CD4-positive, alpha-beta T cell treated with Interleukin-6 for 4 hours (primary cell): ENCODE measurements around the gene C3orf52.
"Not testable (repeated sequence)": the region's sequence is repeated elsewhere in the genome, so short reads cannot be mapped to it uniquely, and the experiment has no call there.

ENCODE experiments used
- DNase-seq: peaks from one replicate; pipeline ENCODE4 v3.0.0-alpha.2; 2020; ENCODE audit warnings: mixed read lengths

Gene C3orf52, protein sequence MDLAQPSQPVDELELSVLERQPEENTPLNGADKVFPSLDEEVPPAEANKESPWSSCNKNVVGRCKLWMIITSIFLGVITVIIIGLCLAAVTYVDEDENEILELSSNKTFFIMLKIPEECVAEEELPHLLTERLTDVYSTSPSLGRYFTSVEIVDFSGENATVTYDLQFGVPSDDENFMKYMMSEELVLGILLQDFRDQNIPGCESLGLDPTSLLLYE

DNA sequence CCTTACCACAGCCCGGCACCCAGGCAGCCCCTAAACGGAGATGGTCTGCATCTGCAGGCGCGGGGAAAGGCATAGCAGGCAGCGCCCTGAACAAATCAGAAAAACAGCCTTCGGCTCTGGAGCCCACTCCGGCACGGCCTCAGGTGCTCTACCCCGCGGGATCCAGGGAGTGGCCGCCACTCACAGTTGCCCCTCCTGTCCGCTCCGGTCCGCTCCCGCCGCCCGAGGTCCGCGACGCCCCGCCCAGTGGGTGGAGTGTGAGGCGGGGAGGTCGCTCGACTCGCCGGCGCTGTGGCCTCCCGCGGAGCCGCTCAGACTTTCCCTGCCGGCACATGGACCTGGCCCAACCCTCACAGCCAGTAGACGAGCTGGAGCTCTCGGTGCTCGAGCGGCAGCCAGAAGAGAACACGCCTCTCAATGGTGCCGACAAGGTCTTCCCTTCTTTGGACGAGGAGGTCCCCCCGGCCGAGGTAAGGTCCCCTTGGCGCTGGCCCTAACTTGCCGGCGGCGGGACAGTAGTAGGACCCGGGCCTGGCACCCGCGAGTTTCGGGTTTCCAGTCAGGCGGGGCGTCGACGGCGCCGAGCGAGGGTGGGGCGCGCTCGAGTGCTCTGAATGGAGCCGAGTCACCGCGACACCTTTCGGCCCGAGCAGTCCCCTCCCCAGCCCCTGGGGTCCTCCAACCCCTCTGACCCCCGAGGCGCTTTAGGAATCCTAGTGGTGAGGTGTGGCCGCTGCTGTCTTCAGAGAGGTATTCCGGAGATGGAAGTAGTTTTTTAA, at the start of gene C3orf52:
Gene C3orf52 (plus strand): TSS at position 314 of the 779 bp plus-strand sequence. CDS start 19 bp downstream, at position 333.
- DNase-seq, result peak; percentile 63

DNA sequence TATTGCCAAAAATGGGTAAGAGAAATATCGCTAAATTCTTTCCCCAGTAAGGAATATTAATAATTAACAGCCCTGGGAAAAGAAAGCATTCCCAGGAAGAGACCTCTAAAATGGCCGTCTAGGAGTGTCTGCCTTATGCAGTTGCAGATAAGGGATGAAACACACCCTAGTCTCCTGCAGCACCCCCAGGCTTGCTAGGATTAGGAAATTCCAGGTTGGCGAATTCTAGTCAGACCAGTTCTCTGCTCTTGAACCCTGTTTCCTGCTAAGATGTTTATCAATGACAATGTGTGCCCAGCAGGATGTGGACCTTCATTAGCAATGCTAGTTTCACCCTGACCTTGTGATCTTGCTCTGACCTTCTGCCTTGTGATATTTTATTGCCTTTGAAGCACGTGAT, 49.0 kb upstream of the C3orf52 start:
- not testable (repeated sequence) for DNase-seq

DNA sequence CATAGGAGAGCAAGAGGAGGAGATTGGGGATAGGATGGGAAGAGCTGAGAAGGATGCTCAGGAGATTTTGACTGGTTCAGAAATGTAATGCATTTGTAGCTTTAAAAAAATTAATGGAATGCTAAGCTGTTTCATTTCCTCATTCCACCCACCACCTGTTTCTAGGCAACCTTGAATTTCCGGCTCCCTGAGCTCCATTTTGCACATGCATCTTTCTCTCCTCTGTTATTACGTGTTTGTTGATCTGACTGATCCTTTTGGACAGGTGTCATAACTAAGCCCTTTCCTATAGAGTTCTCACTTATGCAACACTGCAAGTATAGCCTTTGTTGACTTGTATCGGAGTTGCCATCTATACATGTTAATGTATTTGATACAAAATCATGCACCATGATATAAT, 47.3 kb upstream of the C3orf52 start:
- no peak for DNase-seq

DNA sequence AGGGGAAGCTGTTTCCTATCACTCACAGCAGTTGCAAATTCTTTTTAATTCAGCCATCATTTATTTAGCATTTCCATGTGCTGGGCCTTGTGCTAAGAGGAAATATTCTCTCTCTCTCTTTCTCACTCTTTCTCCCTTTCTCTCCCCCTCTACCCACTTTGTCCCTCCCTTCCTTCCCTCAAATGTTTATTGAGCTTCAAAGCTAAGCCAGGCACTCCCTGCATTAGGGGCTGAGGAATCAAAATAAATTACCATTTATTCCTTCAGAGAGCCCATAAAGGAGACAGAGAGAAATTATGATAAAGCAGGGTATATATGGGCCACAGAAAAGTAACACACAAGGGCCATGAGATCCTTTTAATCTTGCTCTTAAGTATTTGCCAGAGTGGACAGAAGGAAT, 44.9 kb upstream of the C3orf52 start:
- no peak for DNase-seq

DNA sequence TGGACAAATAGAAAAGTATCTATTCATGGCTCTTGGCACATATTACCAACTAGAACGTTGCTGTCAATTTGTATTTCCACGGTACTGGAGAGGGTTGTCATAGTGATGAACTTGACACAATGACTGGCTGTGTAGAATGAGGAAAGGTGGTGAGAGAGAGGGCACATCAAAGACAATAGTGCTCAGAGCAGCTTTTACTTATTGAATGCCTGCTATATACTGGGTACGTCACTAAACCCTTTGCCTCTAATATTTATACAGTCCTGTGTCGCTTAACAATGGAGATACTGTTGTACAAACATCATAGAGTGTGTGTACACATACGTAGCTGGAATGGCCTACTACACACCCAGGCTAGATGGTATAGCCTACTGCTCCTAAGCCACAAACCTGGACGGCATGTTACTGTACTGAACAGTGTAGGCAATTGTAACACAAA, 43.3 kb upstream of the C3orf52 start:
- no peak for DNase-seq

DNA sequence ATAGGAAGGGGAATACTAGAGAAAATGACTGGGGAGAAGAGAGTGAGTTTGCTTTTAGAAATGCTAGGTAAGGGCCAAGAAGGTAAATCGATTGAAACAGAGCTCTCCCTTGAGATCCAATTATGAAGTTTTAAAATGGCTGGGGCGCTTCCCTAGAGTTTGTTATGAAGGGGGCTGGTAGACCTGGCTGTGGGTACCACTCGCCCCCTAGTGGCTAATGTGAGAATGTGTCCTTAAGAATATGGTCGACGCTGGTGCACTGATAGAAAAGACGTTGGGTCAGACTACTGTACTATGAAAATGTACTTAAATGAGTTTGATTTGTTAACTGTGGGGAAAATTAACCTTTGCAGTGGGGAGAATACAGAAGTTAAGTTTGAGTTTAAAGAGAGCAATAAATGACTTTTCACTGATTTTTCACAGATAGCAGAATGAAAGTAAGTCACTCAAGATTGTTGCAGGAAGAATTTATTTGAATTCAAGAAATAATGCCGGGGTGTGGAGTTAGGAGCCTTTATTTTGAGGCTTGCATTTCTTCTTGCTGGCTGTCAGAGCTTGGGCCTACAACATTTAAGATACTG, 42.5 kb upstream of the C3orf52 start:
- peak; percentile 61 for DNase-seq

DNA sequence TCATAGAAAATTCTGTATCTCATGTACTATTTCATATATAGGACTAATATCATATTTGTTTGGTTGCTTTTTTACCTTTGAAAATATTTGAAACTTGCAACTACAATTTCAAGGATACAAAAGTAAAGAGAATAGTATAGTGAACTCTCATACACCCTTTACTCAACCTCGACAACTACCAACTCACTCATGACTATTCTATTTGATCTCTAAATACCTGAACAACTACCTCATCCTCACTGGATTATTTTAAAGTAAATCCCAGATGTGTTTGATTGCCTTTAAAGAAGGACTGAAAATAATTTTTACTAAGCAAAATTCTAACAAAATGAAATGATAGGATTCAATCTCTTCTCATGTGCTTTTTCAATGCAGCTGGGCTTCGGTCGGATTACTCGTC, 39.6 kb upstream of the C3orf52 start:
- no peak for DNase-seq

DNA sequence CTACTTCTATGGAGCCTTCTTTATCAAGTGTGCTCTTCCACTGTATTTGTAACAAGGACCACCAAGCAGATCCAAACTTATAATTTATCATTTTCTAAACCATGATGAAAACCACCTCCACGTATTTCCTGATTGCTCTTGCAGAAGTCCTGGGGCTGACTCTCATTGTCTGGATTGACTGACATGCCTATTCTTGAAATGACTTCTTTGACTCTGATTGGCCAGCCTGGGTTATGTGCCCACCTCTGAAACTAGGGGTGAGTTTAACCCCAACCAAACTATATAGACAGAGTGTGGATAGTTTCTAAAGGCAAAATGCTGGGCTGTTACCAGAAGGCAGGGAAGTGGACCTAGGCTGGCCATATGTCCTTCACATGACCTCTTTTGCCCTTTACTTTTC, 38.9 kb upstream of the C3orf52 start:
- DNase-seq, result no peak

DNA sequence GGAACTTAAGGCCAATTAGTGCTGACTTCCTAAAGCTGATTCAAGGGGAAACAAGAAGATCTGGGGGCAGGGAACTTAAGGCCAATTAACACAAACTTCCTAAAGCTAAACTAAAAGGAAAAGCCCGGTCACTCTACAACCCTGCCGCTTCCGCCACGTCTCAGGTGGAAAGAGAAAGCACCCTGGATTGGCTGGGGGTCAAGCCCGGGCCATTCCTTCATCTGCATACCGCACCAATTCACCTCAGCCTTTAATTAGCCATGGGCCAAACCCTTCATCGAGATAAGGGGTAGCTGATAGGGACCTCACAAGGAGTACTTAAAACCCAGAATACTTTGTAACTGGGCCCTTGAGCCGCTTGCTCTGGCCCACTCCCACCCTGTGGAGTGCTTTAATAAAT, 37.3 kb upstream of the C3orf52 start:
- no peak for DNase-seq

DNA sequence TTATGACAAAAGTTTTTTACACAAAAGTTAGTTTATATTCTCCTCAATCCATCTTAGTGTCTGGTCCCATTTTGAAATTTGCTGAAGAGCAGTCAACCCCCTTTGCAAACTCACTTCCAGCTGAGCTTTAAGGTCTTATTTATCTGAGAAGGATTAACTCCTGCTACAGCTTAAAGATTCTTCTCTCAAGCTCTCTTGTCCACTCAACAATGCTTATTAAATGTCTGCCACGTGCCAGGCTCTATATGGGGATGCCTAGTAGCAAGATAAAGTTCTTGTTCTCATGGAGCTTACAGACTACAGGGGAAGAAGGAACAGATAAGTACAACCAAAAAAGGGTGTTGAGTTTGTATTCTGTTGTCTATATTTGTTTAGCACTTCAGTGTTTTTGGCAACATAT, 33.0 kb upstream of the C3orf52 start:
- DNase-seq, result no peak

DNA sequence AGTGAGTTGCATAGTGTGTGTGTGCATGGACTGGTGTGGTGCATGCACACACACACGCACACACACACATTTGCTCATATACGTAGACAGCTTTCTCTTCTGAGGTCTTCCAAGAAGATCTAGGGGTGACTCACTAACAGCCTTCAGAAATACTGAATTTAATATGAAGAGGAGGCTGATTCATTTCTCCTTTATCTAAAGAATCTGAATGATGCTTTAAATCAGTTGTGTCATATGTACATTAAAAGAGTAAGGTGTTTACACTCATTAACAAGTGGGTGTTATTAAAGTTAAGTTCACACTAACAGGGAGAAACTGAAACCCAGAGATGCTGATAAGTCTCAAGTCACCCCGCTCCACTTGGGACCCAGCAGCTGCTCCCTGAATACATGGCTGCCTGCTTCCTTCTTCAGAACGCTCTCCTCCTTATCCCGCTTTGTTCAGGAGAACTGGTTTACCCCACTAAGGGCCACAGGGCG, 29.7 kb upstream of the C3orf52 start:
- DNase-seq, result peak; percentile 3

DNA sequence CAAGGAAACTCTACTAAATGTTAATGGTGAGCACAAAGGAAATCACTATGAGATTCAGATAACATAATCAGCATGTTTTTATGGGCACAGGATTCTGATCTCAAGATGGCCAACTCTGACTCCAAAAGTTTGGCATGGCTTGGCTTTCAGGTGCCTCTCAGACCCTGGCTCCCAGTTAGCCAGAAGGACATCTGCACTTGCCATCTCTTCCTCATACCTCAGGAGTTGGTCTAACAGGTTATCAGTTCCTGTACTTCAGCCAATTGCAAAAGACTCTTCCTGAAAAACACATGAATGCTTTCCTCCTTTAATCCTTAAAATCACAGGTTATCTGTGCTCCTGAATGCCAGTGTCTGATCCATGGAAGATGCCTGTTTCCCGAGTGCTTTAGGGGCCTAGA, 26.7 kb upstream of the C3orf52 start:
- DNase-seq, result no peak

DNA sequence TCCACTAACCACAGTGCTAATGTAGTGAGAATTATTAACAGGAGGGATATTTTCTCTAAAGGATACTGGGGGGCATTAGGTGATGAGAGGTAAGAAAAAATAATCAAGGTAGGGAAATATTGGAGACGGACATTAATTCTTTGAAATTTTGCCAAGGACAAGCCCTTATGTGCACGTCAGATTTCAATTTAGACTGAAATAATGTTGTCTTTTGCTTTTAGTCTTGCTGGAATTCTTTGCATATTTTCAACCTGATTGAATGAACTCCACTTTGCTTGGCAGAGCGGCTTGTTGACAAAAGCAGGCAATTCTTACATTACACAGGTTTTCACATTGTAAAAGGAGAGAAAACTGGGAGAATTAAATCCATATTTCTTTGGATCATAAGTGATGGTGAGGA, 25.0 kb upstream of the C3orf52 start:
- no peak for DNase-seq

DNA sequence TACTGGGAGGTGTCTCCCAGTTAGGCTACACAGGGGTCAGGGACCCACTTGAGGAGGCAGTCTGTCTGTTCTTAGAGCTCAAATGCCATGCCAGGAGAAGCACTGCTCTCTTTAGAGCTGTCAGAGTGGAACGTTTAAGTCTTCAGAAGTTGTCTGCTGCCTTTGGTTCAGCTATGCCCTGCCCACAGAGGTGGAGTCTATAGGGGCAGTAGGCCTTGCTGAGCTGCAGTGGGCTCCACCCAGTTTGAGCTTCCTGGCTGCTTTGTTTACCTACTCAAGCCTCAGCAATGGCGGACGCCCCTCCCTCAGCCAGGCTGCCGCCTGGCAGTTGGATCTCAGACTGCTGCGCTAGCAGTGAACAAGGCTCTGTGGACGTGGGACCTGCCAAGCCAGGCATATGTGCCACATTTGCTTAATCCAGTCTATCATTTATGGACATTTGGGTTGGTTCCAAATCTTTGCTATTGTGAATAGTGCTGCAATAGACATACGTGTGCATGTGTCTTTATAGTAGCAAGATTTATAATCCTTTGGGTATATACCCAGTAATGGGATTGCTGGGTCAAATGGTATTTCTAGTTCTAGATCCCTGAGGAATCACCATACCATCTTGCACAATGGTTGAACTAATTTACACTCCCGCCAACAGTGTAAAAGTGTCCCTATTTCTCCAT, 13.7 kb upstream of the C3orf52 start:
- peak; percentile 61 for DNase-seq

DNA sequence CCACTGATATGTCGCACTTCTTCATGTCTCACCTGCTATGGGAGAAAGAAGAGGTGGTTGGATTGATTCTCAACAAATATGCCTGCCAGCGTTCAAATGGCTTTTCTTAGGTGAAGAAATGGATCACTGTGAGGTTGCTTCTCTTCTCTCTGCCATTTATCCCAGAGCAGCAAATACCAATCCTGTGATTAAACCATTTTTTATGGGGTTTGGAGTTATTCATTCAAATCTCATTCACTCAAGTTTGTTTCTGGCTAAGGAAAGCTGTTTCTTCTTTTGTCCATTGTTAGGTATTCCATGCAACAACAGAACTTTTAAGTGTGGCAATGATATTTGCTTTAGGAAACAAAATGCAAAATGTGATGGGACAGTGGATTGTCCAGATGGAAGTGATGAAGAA, 12.2 kb upstream of the C3orf52 start:
- no peak for DNase-seq

DNA sequence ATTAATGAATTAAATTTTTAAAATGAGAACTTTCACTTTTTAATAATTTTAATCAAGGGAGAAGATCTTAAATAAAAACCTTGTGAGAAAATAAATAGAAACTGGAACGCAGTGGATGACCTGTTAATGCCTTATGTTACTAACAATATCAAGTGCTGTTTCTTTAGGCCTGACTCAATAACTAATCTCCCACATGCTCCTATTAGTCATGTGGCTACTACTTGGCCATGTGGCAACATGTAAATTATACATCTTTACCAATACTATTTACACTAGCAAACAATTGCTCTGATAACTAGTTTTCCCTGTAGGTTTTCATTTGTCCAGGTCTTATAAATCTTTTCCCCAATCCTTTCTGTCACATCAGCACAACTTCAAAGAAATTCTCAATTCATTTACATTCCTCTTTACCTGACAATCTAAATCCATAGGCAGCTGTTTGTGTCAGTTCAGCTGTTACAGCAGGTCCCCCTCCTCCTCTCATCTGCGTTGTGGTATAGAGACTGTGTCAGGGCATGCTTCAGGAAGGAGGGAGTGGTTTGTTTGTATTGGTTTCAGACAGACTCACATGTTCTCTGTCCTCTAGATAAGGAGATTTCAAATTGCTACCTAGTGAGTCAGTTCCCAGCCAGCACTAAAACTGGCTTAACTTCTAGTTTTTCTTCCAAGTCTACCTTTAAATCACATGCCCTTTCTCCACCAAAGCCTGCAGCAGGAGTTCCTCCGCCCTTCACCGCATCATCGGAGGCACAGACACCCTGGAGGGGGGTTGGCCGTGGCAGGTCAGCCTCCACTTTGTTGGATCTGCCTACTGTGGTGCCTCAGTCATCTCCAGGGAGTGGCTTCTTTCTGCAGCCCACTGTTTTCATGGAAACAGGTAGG, 11.3 kb upstream of the C3orf52 start:
- peak; percentile 57 for DNase-seq

DNA sequence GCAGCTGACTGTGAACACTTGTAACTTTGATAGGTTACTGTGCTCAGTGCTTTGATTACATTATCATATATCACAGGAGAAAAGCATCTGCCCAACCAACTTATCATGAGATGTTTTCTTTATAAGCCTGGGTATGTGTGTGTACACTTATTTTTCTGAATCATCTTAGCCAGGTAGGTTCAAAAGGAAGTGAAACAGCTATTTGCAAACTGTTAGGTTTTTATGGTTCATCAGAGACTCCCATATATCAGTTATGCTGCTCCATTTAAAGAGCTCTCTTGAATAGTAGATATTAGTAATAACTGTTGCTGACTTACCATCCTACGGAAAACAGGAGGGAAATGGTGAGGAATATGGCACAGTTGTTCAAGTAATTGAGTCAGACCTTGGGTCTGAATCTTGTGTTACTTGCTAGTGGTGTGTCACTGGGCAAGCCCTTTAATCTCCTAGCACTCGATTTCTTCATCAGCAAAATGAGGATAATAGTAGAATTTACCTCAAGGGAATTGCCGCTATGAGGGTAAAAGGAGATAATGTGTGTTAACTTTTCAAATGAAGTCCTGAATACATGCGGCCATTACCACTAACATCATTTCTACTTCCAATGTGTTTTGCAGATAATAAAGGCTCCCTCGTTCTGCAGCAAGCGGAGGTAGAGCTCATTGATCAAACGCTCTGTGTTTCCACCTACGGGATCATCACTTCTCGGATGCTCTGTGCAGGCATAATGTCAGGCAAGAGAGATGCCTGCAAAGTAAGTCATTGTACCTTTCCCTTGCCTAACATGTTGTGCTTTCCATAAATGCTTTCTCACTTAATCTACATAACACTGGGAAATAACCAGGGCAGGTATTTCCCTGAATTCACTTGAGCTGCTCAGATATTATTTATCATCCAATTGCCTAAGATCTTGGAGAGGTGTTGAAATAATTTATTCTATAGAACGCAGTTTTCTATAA, 7.8 kb upstream of the C3orf52 start:
- DNase-seq, result no peak

DNA sequence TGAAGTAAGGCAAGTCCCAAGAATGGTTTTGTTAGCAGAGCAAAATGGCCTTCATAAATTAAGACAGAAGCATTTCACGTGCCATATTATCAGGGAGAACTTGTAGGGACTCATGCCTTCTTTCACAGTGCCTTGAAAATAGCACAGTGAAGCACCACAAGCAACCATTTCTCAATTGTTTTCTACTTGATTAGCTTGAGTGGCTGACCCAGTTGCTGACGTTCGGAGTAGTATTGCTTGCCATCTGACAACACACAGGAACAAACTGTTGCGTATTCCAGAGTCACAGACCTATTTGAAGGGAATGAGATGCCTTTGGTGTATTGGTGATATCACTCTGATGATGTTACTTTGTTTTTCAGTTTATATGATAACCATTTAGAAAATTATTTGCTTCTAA, 3.0 kb upstream of the C3orf52 start:
- no peak for DNase-seq

DNA sequence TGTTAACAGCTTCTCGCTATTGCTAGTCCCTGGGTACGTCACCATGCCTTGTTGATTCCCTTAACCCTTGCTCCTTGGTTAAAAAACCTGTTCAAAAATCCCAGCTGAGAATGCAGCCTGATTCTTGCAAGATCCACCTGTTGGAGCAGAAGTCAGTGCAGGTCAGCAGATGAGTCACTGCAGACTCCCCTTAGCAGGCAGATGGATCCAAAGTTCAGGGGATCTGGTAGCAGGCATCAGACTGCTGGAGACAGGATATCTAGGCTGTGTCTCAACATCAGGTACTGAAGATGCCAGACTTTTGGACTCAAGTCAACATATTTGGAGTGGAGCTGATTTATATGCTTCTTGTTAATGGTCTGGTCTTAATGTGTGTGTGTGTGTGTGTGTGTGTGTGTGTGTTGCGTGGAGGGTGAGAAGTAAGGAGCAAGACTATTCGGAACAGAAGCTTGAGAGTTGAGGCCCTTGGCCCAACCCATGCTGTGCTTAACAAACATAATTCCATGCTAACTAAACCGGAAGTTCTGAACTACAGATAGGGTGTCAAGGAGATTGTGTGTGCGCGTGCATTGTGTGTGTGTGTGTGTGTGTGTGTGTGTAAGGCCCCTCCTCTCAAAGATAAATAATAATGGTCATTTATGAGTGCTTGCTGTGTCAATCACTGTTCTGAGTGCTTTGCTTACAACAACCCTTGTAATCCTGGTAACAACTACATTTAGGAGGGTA, 1.0 kb upstream of the C3orf52 start:
- no peak for DNase-seq

DNA sequence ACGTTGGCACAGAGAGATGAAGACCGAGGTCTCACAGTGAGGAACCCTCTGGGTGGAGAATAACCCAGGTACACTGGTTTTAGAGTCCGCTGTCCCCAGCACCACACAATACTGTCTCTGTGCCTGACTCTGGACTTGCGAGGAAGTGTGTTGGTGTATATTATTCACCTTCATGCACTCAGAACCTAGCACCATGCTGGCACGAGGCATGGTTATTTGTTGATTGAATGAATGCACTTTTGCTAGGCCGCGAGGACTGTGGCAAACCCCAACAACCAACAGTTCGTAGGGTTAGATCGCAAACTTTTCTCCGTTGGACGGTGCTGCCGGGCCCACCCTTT, 484 bp upstream of the C3orf52 start:
- DNase-seq, result no peak
